K562 (cell line): Measurements from ENCODE around the gene LEPROT. TPM values are rescaled to one million over a fixed set of nuclear protein-coding genes. Genes with fewer than 3 reads are reported as not detected.
A peak's percentile ranks its signal among the peaks of the same experiment; 100 is the strongest.

Source experiments
- ATF1 ChIP-seq, 2 experiments: fragments of 450-650 bp in 1 of 2; IDR thresholded peaks; 2 replicates each; pipeline ENCODE4 v1.6.1; 2016; ENCODE audit warnings: missing compliant biosample characterization in 1 of 2, missing genetic modification characterization in 1 of 2
- BCOR ChIP-seq: fragments of 450-650 bp; IDR thresholded peaks from 2 replicates; pipeline ENCODE4 v1.6.1; 2016
- HEY1 ChIP-seq: fragments of 250-450 bp; sonication (Bioruptor Pico); IDR thresholded peaks from 2 replicates; pipeline ENCODE4 v1.5.0; 2020; ENCODE audit warnings: mild to moderate bottlenecking, moderate library complexity, borderline replicate concordance
- MAFF ChIP-seq: IDR thresholded peaks from 2 replicates; pipeline ENCODE4 v1.6.1; 2012; ENCODE audit warnings: low read length, improper control_type of control experiment
- MAFK ChIP-seq: IDR thresholded peaks from 2 replicates; pipeline ENCODE4 v1.6.1; 2011; ENCODE audit warnings: low read length, improper control_type of control experiment
- MEF2D ChIP-seq: conservative IDR thresholded peaks from 2 replicates; pipeline ENCODE4 v1.6.1; 2016; ENCODE audit warnings: low read depth, missing genetic modification characterization, missing compliant biosample characterization
- NFATC3 ChIP-seq: fragments of 450-650 bp; IDR thresholded peaks from 2 replicates; pipeline ENCODE4 v1.6.1; 2017; ENCODE audit warnings: mild to moderate bottlenecking
- RBM25 ChIP-seq: fragments of 200-400 bp; formaldehyde crosslinking; IDR thresholded peaks from 2 replicates; pipeline ENCODE4 v1.6.1; 2018; ENCODE audit warnings: low read length, low read depth, moderate library complexity; ENCODE audit not compliant: severe bottlenecking
- STAT5A ChIP-seq: IDR thresholded peaks from 2 replicates; pipeline ENCODE4 v1.6.1; 2012; ENCODE audit warnings: low read length, inconsistent platforms, borderline replicate concordance
- ZFPM2 ChIP-seq: fragments of 250-450 bp; sonication (Bioruptor Pico); IDR thresholded peaks from 2 replicates; pipeline ENCODE4 v1.5.1; 2022; ENCODE audit warnings: mild to moderate bottlenecking
- polyA plus RNA-seq, 8 experiments: library from polyadenylated mRNA; depleted of rRNA in 4 of 8; stranded (reverse) in 5 of 8; unstranded in 3 of 8; fragments of >200 nt; fragmentation: Nextera tagmentation in 2 of 8; fragmentation: Illumina TruSeq in 1 of 8; extraction: Ambion mirVana in 2 of 8; extraction: Trizol in 1 of 8; gene quantifications; 2 replicates each; pipeline versions ENCODE4 v1.2.1 to v1.2.3, GENCODE V29; 2011 to 2014; ENCODE audit warnings: inconsistent platforms in 1 of 8, missing spikeins in 1 of 8
- total RNA-seq, 7 experiments: library from RNA; depleted of rRNA in 6 of 7; stranded (reverse); fragments of >200 nt in 6 of 7; fragmentation: Illumina TruSeq in 2 of 7; extraction: Trizol in 2 of 7; gene quantifications; 2 replicates each; pipeline versions ENCODE4 v1.2.1 to v1.2.3, GENCODE V29; 2011 to 2021; ENCODE audit warnings: low replicate concordance in 1 of 7
- TF ChIP-seq, protein P1 (sequence below): fragments of 450-650 bp; IDR thresholded peaks from 2 replicates; pipeline ENCODE4 v1.6.1; 2016; ENCODE audit warnings: mild to moderate bottlenecking, moderate library complexity
- TF ChIP-seq, protein P2 (sequence below): fragments of 450-650 bp; formaldehyde crosslinking; IDR thresholded peaks from 2 replicates; pipeline ENCODE4 v1.4.0; 2022; ENCODE audit warnings: mild to moderate bottlenecking, moderate library complexity
- TF ChIP-seq, protein P3 (sequence below): fragments of 450-650 bp; IDR thresholded peaks from 2 replicates; pipeline ENCODE4 v1.6.1; 2016; ENCODE audit warnings: mild to moderate bottlenecking

Gene LEPROT
- total and polyA plus RNA-seq, 9 of the 15 experiments (the other 6 are each of a cell fraction or from before 2014, with no cell fraction given) = 28.1 to 97.5 (median 45.8) TPM

DNA sequence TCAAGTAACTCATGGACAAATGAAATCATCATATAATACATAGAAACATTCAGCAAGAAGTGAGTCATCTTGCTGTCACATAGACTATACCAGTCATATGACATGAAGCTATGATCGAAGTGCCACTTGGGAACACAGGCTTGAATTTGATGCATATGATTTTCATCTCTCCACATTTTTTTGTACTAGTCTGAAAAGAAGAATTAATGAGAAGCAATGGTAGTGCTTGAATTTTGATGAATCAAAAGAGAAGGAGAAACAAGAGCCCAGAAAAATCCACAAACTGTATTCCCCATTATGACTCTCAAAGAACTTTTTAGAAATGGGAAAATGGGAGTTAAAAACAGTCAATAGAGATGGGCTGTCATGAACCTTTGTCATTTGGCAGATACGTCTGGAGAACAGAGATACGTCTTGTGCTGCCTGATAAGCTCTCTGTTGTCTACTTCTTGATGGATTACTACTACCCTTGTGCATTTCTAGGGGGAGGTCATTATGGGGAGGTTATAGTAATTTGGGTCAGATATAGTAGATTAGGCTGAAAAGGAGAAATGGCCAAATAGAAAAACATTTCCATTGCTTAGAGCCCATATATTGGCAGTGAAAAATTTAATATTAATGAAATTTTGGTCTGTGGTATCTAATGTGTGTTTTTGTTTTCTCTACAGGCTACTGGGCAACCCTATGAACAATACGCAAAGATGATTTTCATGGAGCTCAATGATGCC lies 8.0 kb upstream of the LEPROT start (continued):
- TF ChIP-seq, protein P1, sequence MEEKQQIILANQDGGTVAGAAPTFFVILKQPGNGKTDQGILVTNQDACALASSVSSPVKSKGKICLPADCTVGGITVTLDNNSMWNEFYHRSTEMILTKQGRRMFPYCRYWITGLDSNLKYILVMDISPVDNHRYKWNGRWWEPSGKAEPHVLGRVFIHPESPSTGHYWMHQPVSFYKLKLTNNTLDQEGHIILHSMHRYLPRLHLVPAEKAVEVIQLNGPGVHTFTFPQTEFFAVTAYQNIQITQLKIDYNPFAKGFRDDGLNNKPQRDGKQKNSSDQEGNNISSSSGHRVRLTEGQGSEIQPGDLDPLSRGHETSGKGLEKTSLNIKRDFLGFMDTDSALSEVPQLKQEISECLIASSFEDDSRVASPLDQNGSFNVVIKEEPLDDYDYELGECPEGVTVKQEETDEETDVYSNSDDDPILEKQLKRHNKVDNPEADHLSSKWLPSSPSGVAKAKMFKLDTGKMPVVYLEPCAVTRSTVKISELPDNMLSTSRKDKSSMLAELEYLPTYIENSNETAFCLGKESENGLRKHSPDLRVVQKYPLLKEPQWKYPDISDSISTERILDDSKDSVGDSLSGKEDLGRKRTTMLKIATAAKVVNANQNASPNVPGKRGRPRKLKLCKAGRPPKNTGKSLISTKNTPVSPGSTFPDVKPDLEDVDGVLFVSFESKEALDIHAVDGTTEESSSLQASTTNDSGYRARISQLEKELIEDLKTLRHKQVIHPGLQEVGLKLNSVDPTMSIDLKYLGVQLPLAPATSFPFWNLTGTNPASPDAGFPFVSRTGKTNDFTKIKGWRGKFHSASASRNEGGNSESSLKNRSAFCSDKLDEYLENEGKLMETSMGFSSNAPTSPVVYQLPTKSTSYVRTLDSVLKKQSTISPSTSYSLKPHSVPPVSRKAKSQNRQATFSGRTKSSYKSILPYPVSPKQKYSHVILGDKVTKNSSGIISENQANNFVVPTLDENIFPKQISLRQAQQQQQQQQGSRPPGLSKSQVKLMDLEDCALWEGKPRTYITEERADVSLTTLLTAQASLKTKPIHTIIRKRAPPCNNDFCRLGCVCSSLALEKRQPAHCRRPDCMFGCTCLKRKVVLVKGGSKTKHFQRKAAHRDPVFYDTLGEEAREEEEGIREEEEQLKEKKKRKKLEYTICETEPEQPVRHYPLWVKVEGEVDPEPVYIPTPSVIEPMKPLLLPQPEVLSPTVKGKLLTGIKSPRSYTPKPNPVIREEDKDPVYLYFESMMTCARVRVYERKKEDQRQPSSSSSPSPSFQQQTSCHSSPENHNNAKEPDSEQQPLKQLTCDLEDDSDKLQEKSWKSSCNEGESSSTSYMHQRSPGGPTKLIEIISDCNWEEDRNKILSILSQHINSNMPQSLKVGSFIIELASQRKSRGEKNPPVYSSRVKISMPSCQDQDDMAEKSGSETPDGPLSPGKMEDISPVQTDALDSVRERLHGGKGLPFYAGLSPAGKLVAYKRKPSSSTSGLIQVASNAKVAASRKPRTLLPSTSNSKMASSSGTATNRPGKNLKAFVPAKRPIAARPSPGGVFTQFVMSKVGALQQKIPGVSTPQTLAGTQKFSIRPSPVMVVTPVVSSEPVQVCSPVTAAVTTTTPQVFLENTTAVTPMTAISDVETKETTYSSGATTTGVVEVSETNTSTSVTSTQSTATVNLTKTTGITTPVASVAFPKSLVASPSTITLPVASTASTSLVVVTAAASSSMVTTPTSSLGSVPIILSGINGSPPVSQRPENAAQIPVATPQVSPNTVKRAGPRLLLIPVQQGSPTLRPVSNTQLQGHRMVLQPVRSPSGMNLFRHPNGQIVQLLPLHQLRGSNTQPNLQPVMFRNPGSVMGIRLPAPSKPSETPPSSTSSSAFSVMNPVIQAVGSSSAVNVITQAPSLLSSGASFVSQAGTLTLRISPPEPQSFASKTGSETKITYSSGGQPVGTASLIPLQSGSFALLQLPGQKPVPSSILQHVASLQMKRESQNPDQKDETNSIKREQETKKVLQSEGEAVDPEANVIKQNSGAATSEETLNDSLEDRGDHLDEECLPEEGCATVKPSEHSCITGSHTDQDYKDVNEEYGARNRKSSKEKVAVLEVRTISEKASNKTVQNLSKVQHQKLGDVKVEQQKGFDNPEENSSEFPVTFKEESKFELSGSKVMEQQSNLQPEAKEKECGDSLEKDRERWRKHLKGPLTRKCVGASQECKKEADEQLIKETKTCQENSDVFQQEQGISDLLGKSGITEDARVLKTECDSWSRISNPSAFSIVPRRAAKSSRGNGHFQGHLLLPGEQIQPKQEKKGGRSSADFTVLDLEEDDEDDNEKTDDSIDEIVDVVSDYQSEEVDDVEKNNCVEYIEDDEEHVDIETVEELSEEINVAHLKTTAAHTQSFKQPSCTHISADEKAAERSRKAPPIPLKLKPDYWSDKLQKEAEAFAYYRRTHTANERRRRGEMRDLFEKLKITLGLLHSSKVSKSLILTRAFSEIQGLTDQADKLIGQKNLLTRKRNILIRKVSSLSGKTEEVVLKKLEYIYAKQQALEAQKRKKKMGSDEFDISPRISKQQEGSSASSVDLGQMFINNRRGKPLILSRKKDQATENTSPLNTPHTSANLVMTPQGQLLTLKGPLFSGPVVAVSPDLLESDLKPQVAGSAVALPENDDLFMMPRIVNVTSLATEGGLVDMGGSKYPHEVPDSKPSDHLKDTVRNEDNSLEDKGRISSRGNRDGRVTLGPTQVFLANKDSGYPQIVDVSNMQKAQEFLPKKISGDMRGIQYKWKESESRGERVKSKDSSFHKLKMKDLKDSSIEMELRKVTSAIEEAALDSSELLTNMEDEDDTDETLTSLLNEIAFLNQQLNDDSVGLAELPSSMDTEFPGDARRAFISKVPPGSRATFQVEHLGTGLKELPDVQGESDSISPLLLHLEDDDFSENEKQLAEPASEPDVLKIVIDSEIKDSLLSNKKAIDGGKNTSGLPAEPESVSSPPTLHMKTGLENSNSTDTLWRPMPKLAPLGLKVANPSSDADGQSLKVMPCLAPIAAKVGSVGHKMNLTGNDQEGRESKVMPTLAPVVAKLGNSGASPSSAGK = no peak; the same call in 1 of the 2 replicates
- TF ChIP-seq, protein P2, sequence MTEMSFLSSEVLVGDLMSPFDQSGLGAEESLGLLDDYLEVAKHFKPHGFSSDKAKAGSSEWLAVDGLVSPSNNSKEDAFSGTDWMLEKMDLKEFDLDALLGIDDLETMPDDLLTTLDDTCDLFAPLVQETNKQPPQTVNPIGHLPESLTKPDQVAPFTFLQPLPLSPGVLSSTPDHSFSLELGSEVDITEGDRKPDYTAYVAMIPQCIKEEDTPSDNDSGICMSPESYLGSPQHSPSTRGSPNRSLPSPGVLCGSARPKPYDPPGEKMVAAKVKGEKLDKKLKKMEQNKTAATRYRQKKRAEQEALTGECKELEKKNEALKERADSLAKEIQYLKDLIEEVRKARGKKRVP = peak; percentile 60; the same call in 1 of the 2 replicates
- TF ChIP-seq RBM25 (no peak), NFATC3 (peak; percentile 34; the same call in 1 of the 2 replicates), MAFK (no peak), BCOR (peak; percentile 68), ZFPM2 (CRISPR knock-in tag) (no peak), MAFF (0 out of 2 replicates have a peak, but pooled peaks have one; percentile 8), STAT5A (peak; percentile 97), ATF1 (CRISPR knock-in tag; IDR thresholded peaks at IDR 0.05) (no peak), ATF1 (tag; IDR thresholded peaks at IDR 0.05) (peak; percentile 73; the same call in 1 of the 2 replicates), MEF2D (tag) (peak; percentile 87), HEY1 (peak; percentile 86; the same call in 1 of the 2 replicates)
- TF ChIP-seq, protein P3, sequence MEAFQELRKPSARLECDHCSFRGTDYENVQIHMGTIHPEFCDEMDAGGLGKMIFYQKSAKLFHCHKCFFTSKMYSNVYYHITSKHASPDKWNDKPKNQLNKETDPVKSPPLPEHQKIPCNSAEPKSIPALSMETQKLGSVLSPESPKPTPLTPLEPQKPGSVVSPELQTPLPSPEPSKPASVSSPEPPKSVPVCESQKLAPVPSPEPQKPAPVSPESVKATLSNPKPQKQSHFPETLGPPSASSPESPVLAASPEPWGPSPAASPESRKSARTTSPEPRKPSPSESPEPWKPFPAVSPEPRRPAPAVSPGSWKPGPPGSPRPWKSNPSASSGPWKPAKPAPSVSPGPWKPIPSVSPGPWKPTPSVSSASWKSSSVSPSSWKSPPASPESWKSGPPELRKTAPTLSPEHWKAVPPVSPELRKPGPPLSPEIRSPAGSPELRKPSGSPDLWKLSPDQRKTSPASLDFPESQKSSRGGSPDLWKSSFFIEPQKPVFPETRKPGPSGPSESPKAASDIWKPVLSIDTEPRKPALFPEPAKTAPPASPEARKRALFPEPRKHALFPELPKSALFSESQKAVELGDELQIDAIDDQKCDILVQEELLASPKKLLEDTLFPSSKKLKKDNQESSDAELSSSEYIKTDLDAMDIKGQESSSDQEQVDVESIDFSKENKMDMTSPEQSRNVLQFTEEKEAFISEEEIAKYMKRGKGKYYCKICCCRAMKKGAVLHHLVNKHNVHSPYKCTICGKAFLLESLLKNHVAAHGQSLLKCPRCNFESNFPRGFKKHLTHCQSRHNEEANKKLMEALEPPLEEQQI = peak; percentile 98
